Cardiac muscle cell (in vitro differentiated cells and primary cell): ENCODE data around the gene DTX1. TPM values are rescaled to one million over a fixed set of nuclear protein-coding genes. Genes with fewer than 3 reads are reported as not detected.

Experiments used
- DNase-seq, 2 donors: peaks; one replicate each; pipeline versions ENCODE4 v3.0.0 to v3.0.0-alpha.2; 2010 to 2017; ENCODE audit warnings: low read depth in 1 of 2, low spot score in 1 of 2
- H3K27ac ChIP-seq: fragments of 200-600 bp; sonication (generic); 2 replicates; pipeline ENCODE4 v1.5.1; 2016
- H3K27me3 ChIP-seq: fragments of 200-600 bp; sonication (generic); 2 replicates; pipeline ENCODE4 v1.6.0; 2016; ENCODE audit warnings: control low read depth
- H3K36me3 ChIP-seq: fragments of 200-600 bp; sonication (generic); 2 replicates; pipeline ENCODE4 v1.5.1; 2016; ENCODE audit warnings: control low read depth
- H3K4me1 ChIP-seq: fragments of 200-600 bp; sonication (generic); 2 replicates; pipeline ENCODE4 v1.8.1; 2017; ENCODE audit warnings: low read depth, mild to moderate bottlenecking, mixed run types
- H3K4me3 ChIP-seq: fragments of 200-600 bp; sonication (generic); 2 replicates; pipeline ENCODE4 v1.5.1; 2016; ENCODE audit warnings: mild to moderate bottlenecking
- H3K9me3 ChIP-seq: fragments of 200-600 bp; sonication (generic); 2 replicates; pipeline ENCODE4 v1.5.1; 2017; ENCODE audit warnings: low read depth, mild to moderate bottlenecking, control low read depth
- polyA plus RNA-seq: library from polyadenylated mRNA; unstranded; fragments of >200 nt; fragmentation: Nextera tagmentation; extraction: Ambion mirVana; gene quantifications from 2 replicates; pipeline ENCODE4 v1.2.1, GENCODE V29; 2016
- total RNA-seq: library from RNA; depleted of rRNA; stranded (reverse); fragments of >200 nt; gene quantifications from 2 replicates; pipeline ENCODE4 v1.2.3, GENCODE V29; 2016
- TF ChIP-seq, protein P1 (sequence below): IDR thresholded peaks from 2 replicates; pipeline ENCODE4 v1.5.1; 2012; ENCODE audit warnings: low read depth, mild to moderate bottlenecking, low read length

Gene DTX1
- total and polyA plus RNA-seq, 2 experiments from 2014 or later, result 0.46 to 0.48 TPM

DNA sequence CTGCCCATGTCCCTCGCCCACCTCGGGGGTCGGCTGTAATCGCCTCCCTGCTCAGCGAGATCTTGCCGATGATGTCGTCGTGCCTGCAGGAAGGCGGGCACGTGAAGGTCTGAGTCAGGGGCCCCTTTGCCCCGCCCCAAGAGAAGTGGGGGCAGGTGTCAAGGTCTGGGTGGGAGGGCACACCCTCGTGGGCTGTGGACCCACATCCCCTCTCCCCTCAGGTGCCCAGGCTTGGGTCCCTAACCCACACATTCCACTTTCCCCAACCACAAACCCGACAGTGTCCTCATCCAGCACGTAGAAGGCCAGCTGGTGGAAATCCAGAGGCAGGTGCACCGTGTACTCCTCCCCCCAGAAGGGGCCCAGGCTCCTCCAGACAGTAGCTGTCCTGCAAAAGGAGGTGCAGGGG is 71.3 kb downstream of the DTX1 start:
- Histone ChIP-seq H3K4me3 (no peak overlapping the region), H3K9me3 (no peaks in the 10 kb centered on the region), H3K4me1 (no peaks in the 10 kb centered on the region), H3K27ac (no peak overlapping the region), H3K36me3 (no peaks in the 10 kb centered on the region), H3K27me3 (no peaks in the 10 kb centered on the region)
- no peak for DNase-seq
- TF ChIP-seq, protein P1, sequence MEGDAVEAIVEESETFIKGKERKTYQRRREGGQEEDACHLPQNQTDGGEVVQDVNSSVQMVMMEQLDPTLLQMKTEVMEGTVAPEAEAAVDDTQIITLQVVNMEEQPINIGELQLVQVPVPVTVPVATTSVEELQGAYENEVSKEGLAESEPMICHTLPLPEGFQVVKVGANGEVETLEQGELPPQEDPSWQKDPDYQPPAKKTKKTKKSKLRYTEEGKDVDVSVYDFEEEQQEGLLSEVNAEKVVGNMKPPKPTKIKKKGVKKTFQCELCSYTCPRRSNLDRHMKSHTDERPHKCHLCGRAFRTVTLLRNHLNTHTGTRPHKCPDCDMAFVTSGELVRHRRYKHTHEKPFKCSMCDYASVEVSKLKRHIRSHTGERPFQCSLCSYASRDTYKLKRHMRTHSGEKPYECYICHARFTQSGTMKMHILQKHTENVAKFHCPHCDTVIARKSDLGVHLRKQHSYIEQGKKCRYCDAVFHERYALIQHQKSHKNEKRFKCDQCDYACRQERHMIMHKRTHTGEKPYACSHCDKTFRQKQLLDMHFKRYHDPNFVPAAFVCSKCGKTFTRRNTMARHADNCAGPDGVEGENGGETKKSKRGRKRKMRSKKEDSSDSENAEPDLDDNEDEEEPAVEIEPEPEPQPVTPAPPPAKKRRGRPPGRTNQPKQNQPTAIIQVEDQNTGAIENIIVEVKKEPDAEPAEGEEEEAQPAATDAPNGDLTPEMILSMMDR, result no peak

DNA sequence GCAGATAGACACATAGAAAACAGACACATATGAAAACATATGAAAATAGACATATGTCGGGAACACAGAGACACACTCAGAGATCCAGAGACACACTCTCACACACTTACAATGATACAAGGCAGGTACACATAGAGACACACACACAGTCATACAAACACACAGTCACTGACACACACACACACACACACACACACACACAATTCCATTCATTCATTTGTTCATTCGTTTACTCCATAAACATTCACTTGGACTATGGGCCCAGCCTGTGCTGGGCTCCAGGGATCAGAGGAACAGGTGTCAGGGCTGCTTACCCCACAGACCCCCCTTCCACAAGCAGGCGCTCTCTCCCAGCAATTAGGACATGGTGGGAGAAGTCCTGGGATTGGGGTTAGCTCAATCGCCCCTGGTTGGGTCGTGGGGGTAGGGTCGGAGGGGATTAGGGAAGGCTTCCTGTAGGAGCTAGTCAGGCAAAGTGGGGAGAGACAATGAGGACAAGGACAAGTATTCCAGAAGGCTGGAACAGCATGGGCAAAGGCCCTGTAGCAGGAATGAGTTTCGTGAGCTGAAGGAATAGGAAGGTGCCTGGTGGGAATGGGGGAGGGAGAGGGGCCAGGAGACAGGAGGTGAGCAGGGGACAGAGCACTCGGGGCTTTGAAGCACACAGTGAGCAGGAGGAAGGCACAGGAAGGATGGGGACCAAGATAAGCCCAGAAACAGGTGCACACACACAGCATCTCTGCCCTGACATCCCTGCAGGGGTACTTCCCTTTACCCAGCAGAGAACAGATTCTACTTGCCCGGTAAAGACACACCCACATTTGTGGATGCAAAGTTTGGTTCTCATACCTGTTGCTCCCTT is 72.5 kb downstream of the DTX1 start:
- H3K4me3 ChIP-seq, result no peak overlapping the region
- no peaks in the 10 kb centered on the region for H3K4me1 ChIP-seq
- H3K9me3 ChIP-seq, result no peaks in the 10 kb centered on the region
- DNase-seq, result no peak
- H3K27ac ChIP-seq, result no peak overlapping the region
- TF ChIP-seq, protein P1, result no peak
- H3K36me3 ChIP-seq, result no peaks in the 10 kb centered on the region
- no peaks in the 10 kb centered on the region for H3K27me3 ChIP-seq

DNA sequence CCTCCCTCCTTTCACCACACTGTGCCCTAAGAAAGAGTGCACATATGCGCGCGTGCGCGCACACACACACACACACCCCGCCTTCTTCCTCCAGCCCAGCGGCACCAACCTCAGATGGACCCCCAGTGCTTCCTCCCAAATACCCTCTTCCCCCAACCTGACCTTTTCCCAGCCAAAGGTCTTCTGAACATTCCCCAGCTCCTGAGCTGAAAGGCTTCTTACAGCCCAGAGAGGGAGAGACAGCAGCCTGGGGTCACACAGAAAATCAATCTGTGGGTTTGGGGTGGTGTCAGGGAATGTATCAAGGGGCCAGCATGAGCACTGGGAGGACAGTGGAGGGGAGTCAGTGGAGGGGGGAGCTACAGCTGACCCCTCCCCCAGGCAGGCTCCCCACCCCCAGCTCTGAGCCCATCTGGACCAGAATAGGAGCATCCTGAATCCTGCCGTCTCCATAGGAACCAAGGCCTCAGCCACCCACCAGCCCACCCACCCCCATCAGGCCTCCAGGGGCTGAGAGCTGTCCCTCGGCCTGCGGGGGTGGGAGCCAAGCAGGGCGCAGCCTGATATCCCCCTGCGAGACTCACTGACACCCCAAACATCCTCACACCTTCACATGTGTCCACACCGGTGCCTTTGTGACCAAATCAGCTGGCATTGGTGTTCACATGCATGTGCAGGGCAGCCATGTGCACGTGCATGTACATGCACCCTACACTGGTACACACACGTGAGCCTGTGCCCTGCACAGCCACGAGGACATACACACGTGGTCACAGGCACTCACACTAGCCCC is 73.3 kb downstream of the DTX1 start:
- TF ChIP-seq, protein P1, result no peak
- peaks cover 8% of the 10 kb centered on the region for H3K27me3 ChIP-seq
- no peak for DNase-seq
- H3K4me3 ChIP-seq, result no peak overlapping the region
- H3K9me3 ChIP-seq, result no peaks in the 10 kb centered on the region
- H3K36me3 ChIP-seq, result no peaks in the 10 kb centered on the region
- no peak overlapping the region for H3K27ac ChIP-seq
- no peaks in the 10 kb centered on the region for H3K4me1 ChIP-seq

DNA sequence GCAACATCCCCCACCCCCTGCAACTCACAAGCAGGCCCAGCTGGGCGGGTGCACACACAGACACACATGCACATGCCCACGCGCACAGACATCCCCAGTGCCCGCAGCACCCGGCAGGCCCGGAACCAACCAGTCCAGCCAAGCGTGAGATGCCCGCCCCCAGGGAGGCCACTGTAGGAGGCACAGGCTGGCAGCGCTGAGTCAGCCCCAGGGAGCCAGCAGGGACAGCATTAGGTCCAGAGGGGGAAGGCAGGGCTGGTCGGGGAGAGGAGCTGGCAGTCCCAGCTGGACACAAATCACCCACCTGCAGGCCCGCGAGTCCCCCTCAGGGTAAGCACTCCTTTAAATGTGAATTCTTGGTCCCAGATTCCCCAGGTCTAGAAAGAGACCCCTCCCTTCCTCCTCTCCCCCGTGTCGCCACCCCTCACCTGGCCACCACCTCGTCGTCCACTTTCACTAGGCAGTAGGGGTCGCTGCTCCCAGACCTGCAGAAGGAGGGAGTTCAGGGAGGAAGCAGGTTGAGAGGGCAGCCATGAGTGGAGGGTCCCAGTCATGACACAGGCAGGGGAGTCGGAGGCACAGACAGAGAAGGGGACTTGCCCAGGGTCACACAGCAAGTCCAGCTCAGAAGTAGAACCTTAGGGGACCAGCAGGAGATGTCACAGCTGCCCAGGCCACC is 74.1 kb downstream of the DTX1 start:
- Histone ChIP-seq H3K4me1 (no peaks in the 10 kb centered on the region), H3K27ac (no peak overlapping the region), H3K36me3 (no peaks in the 10 kb centered on the region), H3K4me3 (no peak overlapping the region), H3K9me3 (no peaks in the 10 kb centered on the region), H3K27me3 (peaks cover 15% of the 10 kb centered on the region)
- TF ChIP-seq, protein P1, result peak; percentile 21
- no peak for DNase-seq

DNA sequence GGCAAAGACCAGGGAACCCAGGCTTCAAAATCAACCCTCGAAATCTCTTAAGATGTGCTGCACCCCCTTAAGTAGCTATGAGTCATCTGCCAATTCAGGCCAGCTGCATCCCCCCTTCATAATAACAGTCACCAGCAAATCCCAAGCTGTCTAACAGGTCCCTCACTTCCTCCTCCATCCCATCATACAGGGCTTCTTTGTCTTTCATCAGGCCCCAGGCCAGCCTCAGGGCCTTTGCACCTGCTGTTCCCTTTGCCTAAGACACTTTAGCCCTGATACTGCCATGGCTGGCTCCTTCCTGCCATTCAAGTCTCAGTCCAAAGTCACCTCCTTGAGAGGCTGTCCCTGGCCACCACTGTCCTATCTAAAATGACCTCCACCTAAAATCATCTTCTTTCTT is 75.0 kb downstream of the DTX1 start:
- Histone ChIP-seq H3K27ac (no peak overlapping the region), H3K9me3 (no peaks in the 10 kb centered on the region), H3K4me3 (no peak overlapping the region), H3K27me3 (peaks cover 22% of the 10 kb centered on the region), H3K4me1 (no peaks in the 10 kb centered on the region), H3K36me3 (no peaks in the 10 kb centered on the region)
- TF ChIP-seq, protein P1, result no peak
- DNase-seq, result no peak
